IMR-90 (cell line): ENCODE results near the gene CD96. TPM values are rescaled to one million over a fixed set of nuclear protein-coding genes. Genes with fewer than 3 reads are reported as not detected.

ENCODE experiments used
- ATAC-seq: fragments of 200-7000 bp; cut with Tn5 transposase; 2 replicates; pipeline ENCODE4 v1.9.1; 2020; ENCODE audit warnings: low read depth, mild to moderate bottlenecking, moderate library complexity
- BruUV-seq: library from RNA; stranded (reverse); fragments of 400-500 nt; replicated peaks from 2 replicates; lab custom pipeline; 2021; lab: Mats Ljungman, UMichigan
- CTCF ChIA-PET: fragments of 300-600 bp; formaldehyde crosslinking; extraction: SDS; loops from one replicate; lab custom pipeline; 2021; ENCODE audit warnings: antibody characterized with exemption; lab: Yijun Ruan, JAX
- POLR2A ChIA-PET: fragments of 300-600 bp; sonication (Branson Sonifier 250); formaldehyde crosslinking; loops from one replicate; lab custom pipeline; 2022; ENCODE audit warnings: antibody characterized with exemption; ENCODE audit not compliant: unreplicated experiment; lab: Charles Lee
- DNase-seq: peaks from one replicate; pipeline ENCODE4 v3.0.0; 2013
- H2AFZ ChIP-seq: replicated peaks from 2 replicates; pipeline ENCODE3; 2013; ENCODE audit warnings: low read length, mild to moderate bottlenecking; ENCODE audit not compliant: poor library complexity
- H2AK5ac ChIP-seq: 2 replicates; pipeline ENCODE4 v1.6.1; 2013; ENCODE audit warnings: low read depth, low read length, inconsistent platforms
- H2AK9ac ChIP-seq: replicated peaks from 2 replicates; pipeline ENCODE3; 2013; ENCODE audit warnings: mild to moderate bottlenecking, low read depth, low read length, moderate library complexity; ENCODE audit not compliant: poor library complexity
- H2BK120ac ChIP-seq: 2 replicates; pipeline ENCODE4 v1.6.1; 2013; ENCODE audit warnings: low read depth, low read length, inconsistent platforms
- H2BK15ac ChIP-seq: 3 replicates; pipeline ENCODE4 v1.6.1; 2013; ENCODE audit warnings: low read depth, low read length, inconsistent platforms
- H2BK20ac ChIP-seq: 2 replicates; pipeline ENCODE4 v1.6.1; 2013; ENCODE audit warnings: low read depth, mild to moderate bottlenecking, inconsistent platforms, low read length, moderate library complexity
- H2BK5ac ChIP-seq: 2 replicates; pipeline ENCODE4 v1.6.1; 2013; ENCODE audit warnings: mild to moderate bottlenecking, low read depth, low read length, inconsistent platforms; ENCODE audit not compliant: poor library complexity, severe bottlenecking
- H3K14ac ChIP-seq: replicated peaks from 2 replicates; pipeline ENCODE4 v1.6.1; 2013; ENCODE audit warnings: low read depth, low read length, inconsistent platforms
- H3K18ac ChIP-seq: 2 replicates; pipeline ENCODE4 v1.6.1; 2013; ENCODE audit warnings: low read depth, low read length, control low read depth
- H3K23ac ChIP-seq: 2 replicates; pipeline ENCODE4 v1.6.1; 2013; ENCODE audit warnings: low read depth, low read length, inconsistent platforms
- H3K27ac ChIP-seq: 2 replicates; pipeline ENCODE4 v1.5.1; 2013; ENCODE audit warnings: mild to moderate bottlenecking, control low read depth, low read length; ENCODE audit not compliant: insufficient read depth
- H3K27me3 ChIP-seq: 2 replicates; pipeline ENCODE4 v1.6.1; 2013; ENCODE audit warnings: low read length; ENCODE audit not compliant: control insufficient read depth, insufficient read depth
- H3K36me3 ChIP-seq: 2 replicates; pipeline ENCODE4 v1.6.1; 2013; ENCODE audit warnings: low read length, mixed read lengths; ENCODE audit not compliant: control insufficient read depth, insufficient read depth
- H3K4ac ChIP-seq: 2 replicates; pipeline ENCODE4 v1.6.1; 2013; ENCODE audit warnings: low read depth, low read length, inconsistent platforms
- H3K4me1 ChIP-seq: 2 replicates; pipeline ENCODE4 v1.6.1; 2013; ENCODE audit warnings: low read length, mixed read lengths; ENCODE audit not compliant: control insufficient read depth, insufficient read depth
- H3K4me2 ChIP-seq: 2 replicates; pipeline ENCODE4 v1.6.1; 2013; ENCODE audit warnings: low read depth, mild to moderate bottlenecking, control low read depth, low read length, moderate library complexity
- H3K4me3 ChIP-seq: 2 replicates; pipeline ENCODE4 v1.5.1; 2013; ENCODE audit warnings: low read depth, mild to moderate bottlenecking, control low read depth, low read length, moderate library complexity; ENCODE audit not compliant: insufficient read depth
- H3K56ac ChIP-seq: 2 replicates; pipeline ENCODE4 v1.6.1; 2013; ENCODE audit warnings: low read length, inconsistent platforms; ENCODE audit not compliant: insufficient read depth; ENCODE audit errors: extremely low read depth
- H3K79me1 ChIP-seq, 2 experiments: 2 replicates each; pipeline ENCODE4 v1.6.1; 2013; ENCODE audit warnings: low read length in 2 of 2, inconsistent platforms in 1 of 2, low read depth in 1 of 2
- H3K9ac ChIP-seq: 2 replicates; pipeline ENCODE4 v1.6.1; 2013; ENCODE audit warnings: low read depth, low read length, control low read depth
- H3K9me1 ChIP-seq: 2 replicates; pipeline ENCODE4 v1.6.1; 2013; ENCODE audit warnings: low read length, inconsistent platforms; ENCODE audit not compliant: insufficient read depth
- H3K9me3 ChIP-seq: 2 replicates; pipeline ENCODE4 v1.6.1; 2013; ENCODE audit warnings: low read length; ENCODE audit not compliant: control insufficient read depth, insufficient read depth
- H4K20me1 ChIP-seq: 2 replicates; pipeline ENCODE4 v1.6.1; 2013; ENCODE audit warnings: low read length, inconsistent platforms; ENCODE audit not compliant: insufficient read depth
- H4K5ac ChIP-seq: 2 replicates; pipeline ENCODE4 v1.6.1; 2013; ENCODE audit warnings: mild to moderate bottlenecking, low read depth, low read length, control low read depth
- H4K8ac ChIP-seq, 2 experiments: 2 replicates each; pipeline ENCODE4 v1.6.1; 2013; ENCODE audit warnings: low read depth in 2 of 2, low read length in 2 of 2, control low read depth in 1 of 2, inconsistent platforms in 1 of 2
- H4K91ac ChIP-seq: 2 replicates; pipeline ENCODE4 v1.6.1; 2013; ENCODE audit warnings: low read depth, low read length, inconsistent platforms; ENCODE audit not compliant: insufficient read depth
- CEBPB ChIP-seq: IDR thresholded peaks from 2 replicates; pipeline ENCODE4 v1.6.1; 2012; ENCODE audit warnings: low read depth, low read length, improper control_type of control experiment
- CHD1 ChIP-seq: IDR thresholded peaks from 2 replicates; pipeline ENCODE4 v1.6.1; 2012; ENCODE audit warnings: low read depth, low read length, improper control_type of control experiment
- CTCF ChIP-seq: conservative IDR thresholded peaks from 2 replicates; pipeline ENCODE4 v1.5.1; 2012; ENCODE audit warnings: mild to moderate bottlenecking, low read depth, low read length, improper control_type of control experiment
- ELK1 ChIP-seq: fragments of 150-350 bp; IDR thresholded peaks from 2 replicates; pipeline ENCODE4 v1.6.1; 2016; ENCODE audit warnings: low read depth, mild to moderate bottlenecking, low read length, moderate library complexity, borderline replicate concordance
- FOS ChIP-seq: fragments of 150-350 bp; IDR thresholded peaks from 2 replicates; pipeline ENCODE4 v1.6.1; 2016; ENCODE audit warnings: low read depth, low read length
- MAFK ChIP-seq: IDR thresholded peaks from 2 replicates; pipeline ENCODE4 v1.6.1; 2012; ENCODE audit warnings: low read depth, low read length, improper control_type of control experiment
- MXI1 ChIP-seq: IDR thresholded peaks from 2 replicates; pipeline ENCODE4 v1.6.1; 2012; ENCODE audit warnings: low read depth, mild to moderate bottlenecking, low read length, moderate library complexity, borderline replicate concordance
- RAD21 ChIP-seq: IDR thresholded peaks from 2 replicates; pipeline ENCODE4 v1.6.1; 2012; ENCODE audit warnings: low read length, improper control_type of control experiment
- RCOR1 ChIP-seq: IDR thresholded peaks from 2 replicates; pipeline ENCODE4 v1.6.1; 2012; ENCODE audit warnings: mild to moderate bottlenecking, low read length, improper control_type of control experiment; ENCODE audit not compliant: insufficient replicate concordance
- RFX5 ChIP-seq: IDR thresholded peaks from 2 replicates; pipeline ENCODE4 v1.8.0; 2012; ENCODE audit warnings: low read depth, mild to moderate bottlenecking, low read length, moderate library complexity
- SMC3 ChIP-seq: fragments of 150-350 bp; IDR thresholded peaks from 2 replicates; pipeline ENCODE4 v1.6.1; 2016; ENCODE audit warnings: low read depth, mild to moderate bottlenecking, antibody characterized with exemption, low read length, moderate library complexity
- dilution Hi-C: fragments of 300-500 bp; cut with HindIII; formaldehyde crosslinking; loops from one replicate; pipeline ENCODE4 v1.14.3; 2018; ENCODE audit warnings: low sequenced_read_pairs; ENCODE audit not compliant: unreplicated experiment
- in situ Hi-C: fragments of 300-500 bp; cut with MboI; formaldehyde crosslinking; loops from 3 replicates; pipeline ENCODE4 v1.14.3; 2019; ENCODE audit warnings: low sequenced_read_pairs, inconsistent platforms, mixed read lengths
- intact Hi-C: fragments of 100-400 bp; cut with micrococcal nuclease; formaldehyde crosslinking; loops from 2 replicates; pipeline ENCODE4 v1.10.0; 2022
- polyA plus RNA-seq, 3 experiments: library from polyadenylated mRNA; depleted of rRNA; stranded (reverse); fragments of >200 nt; gene quantifications; 2 replicates each; pipeline ENCODE4 v1.2.3, GENCODE V29; 2012; ENCODE audit warnings: low replicate concordance in 1 of 3
- total RNA-seq: library from RNA; depleted of rRNA; stranded (reverse); fragments of >200 nt; gene quantifications from 2 replicates; pipeline ENCODE4 v1.2.3, GENCODE V29; 2012

Gene CD96
- total and polyA plus RNA-seq, 2 of the 4 experiments (the other 2 are of a cell fraction): 0.05 to 0.18 TPM

DNA sequence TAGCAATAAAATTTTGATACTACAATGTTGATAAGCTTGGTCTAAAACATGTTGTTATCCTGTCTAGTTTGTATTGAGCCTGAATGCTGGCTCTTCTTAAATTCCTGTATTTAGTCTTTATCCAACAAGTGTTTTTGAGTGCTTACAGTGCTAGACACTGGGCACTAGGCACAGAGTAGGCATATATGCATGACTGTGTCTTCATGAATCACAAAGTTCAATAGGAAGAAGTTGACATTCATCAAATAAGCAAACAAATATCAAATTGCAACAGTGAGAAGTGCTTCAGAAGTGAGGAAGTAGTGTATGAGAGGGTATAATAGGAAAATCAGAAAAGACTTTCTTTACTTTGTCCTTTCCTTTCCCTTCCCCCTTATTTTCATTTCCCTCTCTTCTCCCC is 6.8 kb downstream of the CD96 start:
- TF ChIP-seq CTCF: no peak
- no peak for TF ChIP-seq CHD1
- no peak for TF ChIP-seq SMC3
- no peak for TF ChIP-seq FOS
- no peak for TF ChIP-seq CEBPB
- no peak for TF ChIP-seq ELK1
- TF ChIP-seq MAFK: no peak
- TF ChIP-seq RFX5: no peak
- TF ChIP-seq RCOR1: no peak
- TF ChIP-seq RAD21: no peak
- no peak for TF ChIP-seq MXI1
- no peak overlapping the region for H2AFZ ChIP-seq
- POLR2A ChIA-PET: no interaction called here
- no peak overlapping the region for H2BK5ac ChIP-seq
- intact Hi-C loops: no loop called here
- H2BK120ac ChIP-seq: no peak overlapping the region
- in situ Hi-C loops: no loop called here
- H4K5ac ChIP-seq: no peak overlapping the region
- H3K4ac ChIP-seq: no peak overlapping the region
- no peak overlapping the region for H2AK9ac ChIP-seq
- dilution Hi-C loops: no loop called here
- no peak overlapping the region for H3K4me3 ChIP-seq
- no peaks in the 10 kb centered on the region for H3K9me3 ChIP-seq
- no peak overlapping the region for H3K56ac ChIP-seq
- H3K27ac ChIP-seq: no peak overlapping the region
- H3K4me1 ChIP-seq: no peaks in the 10 kb centered on the region
- H4K91ac ChIP-seq: no peak overlapping the region
- no peak overlapping the region for H4K8ac ChIP-seq
- no peaks in the 10 kb centered on the region for H3K36me3 ChIP-seq
- no peak overlapping the region for H3K4me2 ChIP-seq
- no peak for ATAC-seq
- CTCF ChIA-PET: no interaction called here
- no peak overlapping the region for H3K23ac ChIP-seq
- H4K20me1 ChIP-seq: no peaks in the 10 kb centered on the region
- no peaks in the 10 kb centered on the region; the same call in 1 of the 2 replicates for H3K27me3 ChIP-seq
- H2AK5ac ChIP-seq: no peak overlapping the region
- H3K9me1 ChIP-seq: no peaks in the 10 kb centered on the region
- H2BK15ac ChIP-seq: no peak overlapping the region
- H3K9ac ChIP-seq: no peak overlapping the region
- no peak for DNase-seq
- H3K18ac ChIP-seq: no peak overlapping the region
- no peak overlapping the region for H3K14ac ChIP-seq
- no TSS peak for BruUV-seq
- H3K79me1 ChIP-seq: no peaks in the 10 kb centered on the region
- H2BK20ac ChIP-seq: no peak overlapping the region
